IPS-11a (cell line): ENCODE results near the gene E4F1.
"Not testable (repeated sequence)": the region's sequence is repeated elsewhere in the genome, so short reads cannot be mapped to it uniquely, and the experiment has no call there.

Experiments
- H3K4me3 ChIP-seq: one replicate; pipeline ENCODE4 v1.5.1; 2013; ENCODE audit warnings: low read depth, low read length, control low read depth

E4F1 gene

GRCh38 chr16:2243031-2243528 lies 19.7 kb downstream of the E4F1 start:
- no peak overlapping the region for H3K4me3 ChIP-seq

- no peak overlapping the region for H3K4me3 ChIP-seq
These were observed 20.4 kb downstream of the E4F1 start for GRCh38 chr16:2243781-2244180.

- H3K4me3 ChIP-seq: no peak overlapping the region
These were observed 20.9 kb downstream of the E4F1 start for GRCh38 chr16:2244301-2244700.

- H3K4me3 ChIP-seq: no peak overlapping the region
These were observed 21.8 kb downstream of the E4F1 start for GRCh38 chr16:2244926-2245795.

- no peak overlapping the region for H3K4me3 ChIP-seq
These were observed 23.0 kb downstream of the E4F1 start for GRCh38 chr16:2246301-2246885.

GRCh38 chr16:2250652-2251295 lies 27.4 kb downstream of the E4F1 start:
- H3K4me3 ChIP-seq: peak overlapping the region; percentile 71

GRCh38 chr16:2251296-2252111 lies 28.1 kb downstream of the E4F1 start, which contains the start of gene ECI1:
Gene ECI1 (minus strand): TSS chr16:2251587. CDS start chr16:2251566, 21 bp downstream.
- peak within 1 kb of the TSS; percentile 71 for H3K4me3 ChIP-seq

- no peak overlapping the region for H3K4me3 ChIP-seq
These were observed 29.4 kb downstream of the E4F1 start for GRCh38 chr16:2252806-2253148.

GRCh38 chr16:2253293-2253692 lies 29.9 kb downstream of the E4F1 start:
- no peak overlapping the region for H3K4me3 ChIP-seq

GRCh38 chr16:2256531-2257140 lies 33.2 kb downstream of the E4F1 start:
- no peak overlapping the region for H3K4me3 ChIP-seq

GRCh38 chr16:2257726-2258125 lies 34.3 kb downstream of the E4F1 start:
- H3K4me3 ChIP-seq: no peak overlapping the region

GRCh38 chr16:2258530-2258929 lies 35.1 kb downstream of the E4F1 start:
- not testable (repeated sequence) for H3K4me3 ChIP-seq

- H3K4me3 ChIP-seq: no peak overlapping the region
These were observed 36.9 kb downstream of the E4F1 start for GRCh38 chr16:2260250-2260649.

GRCh38 chr16:2263026-2263425 lies 39.6 kb downstream of the E4F1 start:
- not testable (repeated sequence) for H3K4me3 ChIP-seq

- H3K4me3 ChIP-seq: peak overlapping the region; percentile 71
These were observed 43.5 kb downstream of the E4F1 start for GRCh38 chr16:2266887-2267286.

GRCh38 chr16:2267505-2267912 lies 44.1 kb downstream of the E4F1 start:
- peak overlapping the region; percentile 71 for H3K4me3 ChIP-seq

- peak within 1 kb of the TSS; percentile 71 for H3K4me3 ChIP-seq
These were observed 44.7 kb downstream of the E4F1 start, which contains the start of gene RNPS1 for GRCh38 chr16:2267913-2268666. Gene RNPS1 (minus strand): TSS chr16:2268126. CDS start chr16:2264643, 3,483 bp downstream.

GRCh38 chr16:2270070-2270462 lies 46.7 kb downstream of the E4F1 start:
- H3K4me3 ChIP-seq: no peak overlapping the region

- H3K4me3 ChIP-seq: no peak overlapping the region
These were observed 47.4 kb downstream of the E4F1 start for GRCh38 chr16:2270588-2271470.
